Measurements from ENCODE around the gene MAPK13.

- TF ChIP-seq POLR2A (IDR thresholded peaks at IDR 0.05), result no peak
- no peak for TF ChIP-seq CTCF (IDR thresholded peaks at IDR 0.05)
Measured at GRCh38 chr6:36170704-36171103, 40.4 kb downstream of the MAPK13 start.

Measured in uterus (tissue), 2 donors.